HCT116 (cell line): ENCODE measurements around the gene SERINC5.

Source experiments
- CTCF ChIP-seq, 3 experiments: fragments of 200-600 bp in 1 of 3; sonication (generic) in 1 of 3; IDR thresholded peaks in 2 of 3; conservative IDR thresholded peaks in 1 of 3; 2 replicates each; pipeline ENCODE4 v1.5.1; 2012 to 2017; ENCODE audit warnings: low read depth in 2 of 3, low read length in 2 of 3, antibody characterized with exemption in 1 of 3, borderline replicate concordance in 1 of 3, control low read depth in 1 of 3, mild to moderate bottlenecking in 1 of 3, mixed read lengths in 1 of 3, mixed run types in 1 of 3, moderate library complexity in 1 of 3; ENCODE audit not compliant: insufficient read depth in 1 of 3
- EZH2phosphoT487 ChIP-seq: fragments of 200-600 bp; IDR thresholded peaks from 2 replicates; pipeline ENCODE4 v1.6.1; 2018; ENCODE audit warnings: antibody characterized with exemption, borderline replicate concordance
- POLR2A ChIP-seq: IDR thresholded peaks from 2 replicates; pipeline ENCODE4 v1.7.0; 2011; ENCODE audit warnings: borderline replicate concordance; ENCODE audit not compliant: insufficient read depth, insufficient read length; ENCODE audit errors: extremely low read depth
- POLR2AphosphoS5 ChIP-seq: IDR thresholded peaks from 2 replicates; pipeline ENCODE4 v1.6.1; 2011; ENCODE audit warnings: mild to moderate bottlenecking, low read depth, low read length, moderate library complexity
- SIN3A ChIP-seq: IDR thresholded peaks from 2 replicates; pipeline ENCODE4 v1.6.1; 2012; ENCODE audit warnings: low read depth
- YY1 ChIP-seq: IDR thresholded peaks from 2 replicates; pipeline ENCODE4 v1.6.1; 2011; ENCODE audit warnings: low read length, low read depth, moderate library complexity, mild to moderate bottlenecking; ENCODE audit not compliant: insufficient replicate concordance; ENCODE audit errors: extremely low read depth

GRCh38 chr5:80141147-80141671, 114.6 kb downstream of the SERINC5 start:
- TF ChIP-seq YY1 = no peak
- TF ChIP-seq EZH2phosphoT487 = no peak
- TF ChIP-seq CTCF (IDR thresholded peaks at IDR 0.05 in 2 of 3, conservative IDR thresholded peaks at IDR 0.05 in 1 of 3; ENCODE audit: borderline replicate concordance in 1 of 3, insufficient read depth in 1 of 3, low read depth in 2 of 3, low read length in 2 of 3) = no peak
- TF ChIP-seq SIN3A = no peak
- no peak for TF ChIP-seq POLR2A
- no peak for TF ChIP-seq POLR2AphosphoS5
